Stimulated activated CD4-positive, alpha-beta T cell treated with anti-CD3 and anti-CD28 coated beads, Interleukin-4, amount 100 ng/mL, for 1 hour (primary cell): ENCODE results near the gene GAK.

ENCODE experiments used
- DNase-seq: peaks from one replicate; pipeline ENCODE4 v3.0.0-alpha.2; 2020

The GAK gene

GRCh38 chr4:867526-868250, 64.4 kb downstream of the GAK start:
- DNase-seq = no peak

GRCh38 chr4:866761-867390, 65.2 kb downstream of the GAK start:
- no peak for DNase-seq

- no peak for DNase-seq
These were observed 65.9 kb downstream of the GAK start for GRCh38 chr4:866068-866760.

GRCh38 chr4:865572-865971, 66.5 kb downstream of the GAK start:
- DNase-seq = no peak

GRCh38 chr4:865121-865465, 67.0 kb downstream of the GAK start:
- no peak for DNase-seq

- no peak for DNase-seq
These were observed 67.5 kb downstream of the GAK start for GRCh38 chr4:864456-865120.

- no peak for DNase-seq
These were observed 71.6 kb downstream of the GAK start for GRCh38 chr4:860561-860960.

GRCh38 chr4:859496-859895, 72.6 kb downstream of the GAK start:
- no peak for DNase-seq

- no peak for DNase-seq
These were observed 73.2 kb downstream of the GAK start for GRCh38 chr4:858831-859451.

- no peak for DNase-seq
These were observed 74.1 kb downstream of the GAK start for GRCh38 chr4:858041-858481.

- DNase-seq = no peak
These were observed 74.7 kb downstream of the GAK start for GRCh38 chr4:857461-857860.

GRCh38 chr4:856225-856901, 75.8 kb downstream of the GAK start:
- no peak for DNase-seq

GRCh38 chr4:855880-856224, 76.3 kb downstream of the GAK start:
- no peak for DNase-seq

GRCh38 chr4:854356-854755, 77.8 kb downstream of the GAK start:
- DNase-seq = no peak

- DNase-seq = no peak
These were observed 78.7 kb downstream of the GAK start for GRCh38 chr4:853416-853781.

GRCh38 chr4:851701-852430, 80.2 kb downstream of the GAK start:
- no peak for DNase-seq

GRCh38 chr4:850323-850945, 81.7 kb downstream of the GAK start:
- DNase-seq = no peak

- no peak for DNase-seq
These were observed 82.5 kb downstream of the GAK start for GRCh38 chr4:849478-850175.

GRCh38 chr4:848803-849477, 83.2 kb downstream of the GAK start:
- DNase-seq = no peak

- no peak for DNase-seq
These were observed 83.8 kb downstream of the GAK start for GRCh38 chr4:848307-848691.
